ENCODE measurements around the gene TECPR2. TPM values are rescaled to one million over a fixed set of nuclear protein-coding genes. Genes with fewer than 3 reads are reported as not detected.

The TECPR2 gene
- total RNA-seq, 1 experiment from 2014 or later: 29.7 TPM

GRCh38 chr14:102486513-102487203, 123.9 kb downstream of the TECPR2 start:
- DNase-seq: no peak
- Histone ChIP-seq H3K27me3 (ENCODE audit: insufficient read depth, low read depth) (no peaks in the 10 kb centered on the region), H3K36me3 (ENCODE audit: low read depth) (no peaks in the 10 kb centered on the region), H3K27ac (no peak overlapping the region), H3F3A (ENCODE audit: insufficient read depth, low read depth) (peaks cover 41% of the 10 kb centered on the region), H3K9me3 (ENCODE audit: insufficient read depth, low read depth) (no peaks in the 10 kb centered on the region), H3K4me1 (replicated peaks; ENCODE audit: insufficient read depth) (peaks cover 10% of the 10 kb centered on the region), H4K20me1 (ENCODE audit: insufficient read depth) (no peaks in the 10 kb centered on the region), H2AFZ (no peak overlapping the region), H3K79me2 (ENCODE audit: low read depth) (no peaks in the 10 kb centered on the region), H3K4me2 (no peak overlapping the region), H3K9me2 (ENCODE audit: insufficient read depth) (no peaks in the 10 kb centered on the region), H3K4me3 (no peak overlapping the region)
- intact Hi-C loops (cut with micrococcal nuclease; ENCODE audit: unreplicated experiment): no loop called here
- no TSS peak for BruUV-seq (replicated peaks)
- TF ChIP-seq CTCF (conservative IDR thresholded peaks at IDR 0.05) (no peak), EZH2 (IDR thresholded peaks at IDR 0.05; ENCODE audit: low read depth) (no peak)
- ChIA-PET CTCF (no interaction called here), POLR2A (ENCODE audit: unreplicated experiment) (interaction anchor here (0.6 kb wide), 1 partner anchor 1108 kb away, joined by 7 read pairs; no protein-coding TSS in a partner anchor)

- H3F3A ChIP-seq (ENCODE audit: insufficient read depth, low read depth): peaks cover 36% of the 10 kb centered on the region
- H3K27me3 ChIP-seq (ENCODE audit: insufficient read depth, low read depth): no peaks in the 10 kb centered on the region
- DNase-seq: no peak
- H3K4me2 ChIP-seq: no peak overlapping the region
- no peak overlapping the region for H3K27ac ChIP-seq
- CTCF ChIA-PET: no interaction called here
- POLR2A ChIA-PET (ENCODE audit: unreplicated experiment): no interaction called here
- no peak for TF ChIP-seq CTCF (conservative IDR thresholded peaks at IDR 0.05)
- TF ChIP-seq EZH2 (IDR thresholded peaks at IDR 0.05; ENCODE audit: low read depth): no peak
- no peaks in the 10 kb centered on the region for H4K20me1 ChIP-seq (ENCODE audit: insufficient read depth)
- peaks cover 4% of the 10 kb centered on the region for H3K4me1 ChIP-seq (replicated peaks; ENCODE audit: insufficient read depth)
- no TSS peak for BruUV-seq (replicated peaks)
- no peaks in the 10 kb centered on the region for H3K9me2 ChIP-seq (ENCODE audit: insufficient read depth)
- no peak overlapping the region for H3K4me3 ChIP-seq
- H2AFZ ChIP-seq: no peak overlapping the region
- H3K79me2 ChIP-seq (ENCODE audit: low read depth): no peaks in the 10 kb centered on the region
- intact Hi-C loops (cut with micrococcal nuclease; ENCODE audit: unreplicated experiment): no loop called here
- no peaks in the 10 kb centered on the region for H3K36me3 ChIP-seq (ENCODE audit: low read depth)
- no peaks in the 10 kb centered on the region for H3K9me3 ChIP-seq (ENCODE audit: insufficient read depth, low read depth)
Observed at GRCh38 chr14:102487204-102487577, 124.5 kb downstream of the TECPR2 start.

- Histone ChIP-seq H3F3A (ENCODE audit: insufficient read depth, low read depth) (peaks cover 26% of the 10 kb centered on the region), H3K27me3 (ENCODE audit: insufficient read depth, low read depth) (no peaks in the 10 kb centered on the region), H3K27ac (no peak overlapping the region), H3K4me2 (no peak overlapping the region), H3K4me1 (replicated peaks; ENCODE audit: insufficient read depth) (no peaks in the 10 kb centered on the region; the same call in 1 of the 2 replicates), H4K20me1 (ENCODE audit: insufficient read depth) (no peaks in the 10 kb centered on the region), H3K36me3 (ENCODE audit: low read depth) (no peaks in the 10 kb centered on the region), H3K4me3 (no peak overlapping the region), H2AFZ (no peak overlapping the region), H3K9me3 (ENCODE audit: insufficient read depth, low read depth) (no peaks in the 10 kb centered on the region), H3K9me2 (ENCODE audit: insufficient read depth) (no peaks in the 10 kb centered on the region), H3K79me2 (ENCODE audit: low read depth) (no peaks in the 10 kb centered on the region)
- ChIA-PET POLR2A (ENCODE audit: unreplicated experiment) (no interaction called here), CTCF (no interaction called here)
- intact Hi-C loops (cut with micrococcal nuclease; ENCODE audit: unreplicated experiment): no loop called here
- no peak for TF ChIP-seq EZH2 (IDR thresholded peaks at IDR 0.05; ENCODE audit: low read depth)
- no peak for TF ChIP-seq CTCF (conservative IDR thresholded peaks at IDR 0.05)
- BruUV-seq (replicated peaks): no TSS peak
- no peak for DNase-seq
Observed at GRCh38 chr14:102490456-102490855, 127.7 kb downstream of the TECPR2 start.

Measured in PC-9 (cell line).